Measurements from ENCODE around the gene EXD1.
A peak's percentile ranks its signal among the peaks of the same experiment; 100 is the strongest.
"Not testable (repeated sequence)": the region's sequence is repeated elsewhere in the genome, so short reads cannot be mapped to it uniquely, and the experiment has no call there.

Gene EXD1, protein sequence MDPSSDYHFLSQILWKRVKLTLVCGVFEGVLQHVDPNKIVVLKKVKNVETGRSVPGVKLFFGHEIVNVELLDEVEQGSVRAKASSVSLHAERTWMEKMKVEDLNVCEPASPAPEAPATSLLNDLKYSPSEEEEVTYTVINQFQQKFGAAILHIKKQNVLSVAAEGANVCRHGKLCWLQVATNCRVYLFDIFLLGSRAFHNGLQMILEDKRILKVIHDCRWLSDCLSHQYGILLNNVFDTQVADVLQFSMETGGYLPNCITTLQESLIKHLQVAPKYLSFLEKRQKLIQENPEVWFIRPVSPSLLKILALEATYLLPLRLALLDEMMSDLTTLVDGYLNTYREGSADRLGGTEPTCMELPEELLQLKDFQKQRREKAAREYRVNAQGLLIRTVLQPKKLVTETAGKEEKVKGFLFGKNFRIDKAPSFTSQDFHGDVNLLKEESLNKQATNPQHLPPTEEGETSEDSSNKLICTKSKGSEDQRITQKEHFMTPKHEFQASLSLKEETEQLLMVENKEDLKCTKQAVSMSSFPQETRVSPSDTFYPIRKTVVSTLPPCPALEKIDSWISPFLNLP

DNA sequence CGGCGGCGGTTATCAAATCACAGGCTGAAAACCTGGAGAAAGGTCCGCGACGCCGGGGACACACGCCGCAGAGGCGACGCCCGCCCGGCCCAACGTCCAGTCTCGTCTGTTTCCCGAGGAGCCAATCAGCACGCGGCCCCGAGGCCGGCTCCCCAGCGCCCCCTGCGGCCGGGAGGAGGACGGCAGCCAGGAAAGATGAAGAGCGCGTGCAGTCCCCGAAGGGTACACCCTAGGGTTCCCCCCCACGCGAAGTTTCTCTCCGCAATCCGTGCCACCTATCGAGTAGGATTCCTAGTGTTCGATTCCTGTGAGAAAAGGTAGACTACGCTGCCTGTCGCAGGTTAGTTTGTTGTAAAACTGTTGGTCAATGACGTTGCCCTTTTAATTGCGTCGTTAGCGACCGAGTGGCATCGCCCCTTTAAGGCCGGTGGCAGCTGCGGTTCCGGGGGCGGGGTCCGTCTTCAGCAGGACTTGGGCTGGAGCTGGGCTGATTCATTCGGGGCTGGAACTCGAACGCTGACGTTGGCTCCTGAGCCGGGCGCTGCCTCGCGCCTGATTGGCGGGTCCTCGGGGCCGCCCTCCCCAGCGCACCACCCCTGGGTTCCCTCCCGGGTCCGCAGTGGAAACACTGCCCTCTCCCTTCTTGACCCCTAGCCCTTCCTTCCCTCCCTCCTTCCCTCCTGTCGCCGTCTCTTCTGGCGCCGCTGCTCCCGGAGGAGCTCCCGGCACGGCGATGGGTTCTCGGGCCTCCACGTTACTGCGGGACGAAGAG lies at the start of gene EXD1, which contains the start of gene CHP1:
Gene EXD1, minus strand, starts transcription at position 108 of the 772 bp plus-strand sequence. CDS start 4,182 bp downstream, outside the sequence.
Gene CHP1, plus strand, starts transcription at position 619 of the 772 bp plus-strand sequence. Its CDS starts 115 bp downstream, at position 734.
- DNase-seq: peak; percentile 97

DNA sequence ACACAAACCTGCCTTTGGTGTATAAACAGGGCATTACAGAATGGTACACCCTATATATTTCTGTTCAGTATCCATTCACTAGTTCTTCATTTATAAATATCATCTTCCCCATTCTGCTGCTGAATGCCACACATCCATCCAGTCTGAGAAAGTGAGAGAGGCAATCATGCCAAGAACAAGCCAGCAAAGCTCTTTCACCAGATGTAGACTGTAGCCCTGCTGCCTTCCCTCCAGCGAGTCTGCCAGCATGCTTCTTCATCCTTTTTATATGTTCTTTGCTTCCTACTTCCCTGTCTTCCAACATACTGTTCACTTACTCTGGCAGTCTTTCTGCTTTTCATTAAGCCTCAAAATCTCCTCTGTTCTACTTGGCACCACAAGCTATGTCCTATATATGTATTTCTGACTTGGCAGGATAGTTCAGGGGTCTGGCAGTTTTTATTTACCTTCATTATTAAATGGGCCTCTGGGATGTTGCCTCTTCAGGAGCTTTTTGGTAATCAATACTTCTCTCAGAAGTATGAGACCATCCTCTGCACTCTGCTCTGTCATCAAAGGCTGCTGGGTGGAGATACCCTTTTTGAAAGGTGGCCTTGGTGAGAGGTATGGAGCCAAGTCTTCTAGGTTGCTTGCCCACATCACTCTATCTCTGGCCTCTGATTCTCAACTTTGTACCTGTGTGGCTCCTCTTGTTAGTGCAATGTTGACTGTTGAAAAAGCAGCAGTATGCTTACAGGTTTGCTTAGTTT lies 49.2 kb upstream of the EXD1 start:
- DNase-seq: no peak

DNA sequence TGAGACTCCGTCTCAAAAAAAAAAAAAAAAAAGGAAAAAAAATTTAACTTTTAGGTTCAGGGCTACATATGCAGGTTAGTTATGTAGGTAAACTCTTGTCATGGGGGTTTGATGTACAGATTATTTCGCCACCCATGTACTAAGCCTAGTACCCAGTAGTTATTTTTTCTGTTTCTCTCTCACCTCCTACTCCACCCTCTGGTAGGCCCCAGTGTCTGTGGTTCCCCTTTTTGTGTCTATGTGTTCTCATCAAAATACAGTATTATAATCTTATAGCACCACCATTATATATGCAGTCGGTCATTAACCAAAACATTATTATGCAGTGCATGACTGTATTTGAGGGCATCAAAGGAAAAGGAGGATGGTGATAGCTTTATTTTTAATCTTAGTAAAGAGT lies 47.8 kb upstream of the EXD1 start:
- DNase-seq: no peak

DNA sequence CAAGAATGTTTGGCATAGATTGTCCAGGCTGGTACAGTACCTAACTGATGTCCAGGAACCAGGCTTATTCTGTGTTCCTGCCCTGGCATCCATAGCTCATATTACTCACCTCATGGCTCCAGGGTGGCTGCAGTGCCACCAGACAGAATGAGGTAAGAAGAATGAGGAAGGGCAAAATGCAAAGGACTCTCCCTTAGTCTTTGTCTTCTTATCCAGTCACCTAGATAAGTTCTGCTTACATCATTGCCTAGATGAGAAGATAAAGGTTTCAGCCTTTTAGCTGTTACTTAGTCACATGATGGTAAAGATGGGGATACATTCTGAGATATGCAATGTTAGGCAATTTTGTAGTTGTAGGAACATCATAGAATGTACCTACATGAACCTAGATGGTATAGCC lies 46.3 kb upstream of the EXD1 start:
- DNase-seq: no peak

DNA sequence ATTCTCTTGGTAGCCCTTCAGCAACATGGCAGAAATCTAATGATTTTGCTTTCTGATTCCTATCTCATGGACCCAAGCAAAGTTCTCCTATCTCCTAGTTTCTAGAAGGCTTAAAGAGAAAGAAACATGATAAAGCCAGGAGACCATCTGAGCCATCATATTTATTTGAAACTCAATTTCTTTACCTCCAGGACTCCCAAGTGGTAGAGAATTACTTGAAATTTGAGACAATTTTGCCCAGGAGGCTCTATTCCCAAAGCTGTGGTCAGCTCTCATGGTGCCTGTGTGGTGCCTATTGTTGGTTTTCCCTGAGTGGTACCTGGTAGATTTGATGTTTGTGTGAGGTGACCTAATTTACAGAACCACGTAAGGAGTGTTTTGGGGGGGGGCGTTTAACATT lies 39.3 kb upstream of the EXD1 start:
- DNase-seq: no peak

DNA sequence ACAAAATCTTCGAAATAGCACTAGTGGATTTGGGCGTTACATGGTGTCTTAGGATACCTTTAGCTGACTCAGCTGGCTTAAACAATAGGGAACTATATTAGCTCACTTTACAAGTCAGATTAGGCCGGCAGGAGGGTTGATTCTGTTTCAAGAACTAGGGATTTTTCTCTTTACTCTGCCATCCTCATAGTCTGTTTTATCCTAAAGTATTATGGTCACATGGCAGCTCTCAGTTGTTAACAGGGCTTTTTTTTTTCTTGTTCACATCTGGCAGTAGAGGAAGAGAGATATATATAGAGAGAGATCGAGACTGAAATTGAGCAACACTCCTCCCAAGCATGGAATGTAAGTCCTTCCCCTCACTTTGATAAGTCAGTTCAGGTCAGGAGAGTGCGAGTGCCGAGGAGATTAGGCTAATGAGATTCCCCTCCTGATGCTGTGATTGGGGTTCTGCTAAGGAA lies 33.4 kb upstream of the EXD1 start:
- DNase-seq: no peak

DNA sequence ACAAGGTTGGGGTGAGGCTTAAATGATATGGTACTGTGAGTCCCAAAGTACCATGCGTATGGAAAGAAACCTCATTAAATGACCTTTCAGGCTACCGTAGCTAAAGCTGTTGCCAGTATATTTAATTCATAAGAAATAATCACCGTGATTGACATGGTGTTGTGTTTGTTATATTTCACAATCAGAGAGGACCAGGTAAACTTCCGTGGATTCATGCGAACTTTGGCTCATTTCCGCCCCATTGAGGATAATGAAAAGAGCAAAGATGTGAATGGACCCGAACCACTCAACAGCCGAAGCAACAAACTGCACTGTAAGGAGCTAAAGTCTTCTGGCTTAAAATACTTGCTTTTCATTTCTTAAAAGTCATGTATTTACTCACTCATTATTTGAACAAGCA lies 32.0 kb upstream of the EXD1 start:
- no peak for DNase-seq

DNA sequence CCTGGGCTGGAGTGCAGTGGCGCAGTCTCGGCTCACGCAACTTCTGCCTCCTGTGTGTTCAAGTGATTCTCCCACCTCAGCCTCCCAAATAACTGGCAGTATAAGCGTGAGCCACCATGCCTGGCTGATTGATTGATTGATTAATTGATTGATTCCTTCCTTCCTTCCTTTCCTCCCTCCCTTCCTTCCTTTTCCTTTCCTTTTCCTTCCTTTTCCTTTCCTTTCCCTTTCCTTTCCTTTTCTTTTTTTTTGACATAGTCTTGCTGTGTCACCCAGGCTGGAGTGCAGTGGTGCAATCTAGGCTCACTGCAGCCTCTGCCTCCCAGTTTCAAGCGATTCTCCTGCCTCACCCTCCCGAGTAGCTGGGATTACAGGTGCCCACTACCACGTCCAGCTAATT lies 30.4 kb upstream of the EXD1 start:
- not testable (repeated sequence) for DNase-seq

DNA sequence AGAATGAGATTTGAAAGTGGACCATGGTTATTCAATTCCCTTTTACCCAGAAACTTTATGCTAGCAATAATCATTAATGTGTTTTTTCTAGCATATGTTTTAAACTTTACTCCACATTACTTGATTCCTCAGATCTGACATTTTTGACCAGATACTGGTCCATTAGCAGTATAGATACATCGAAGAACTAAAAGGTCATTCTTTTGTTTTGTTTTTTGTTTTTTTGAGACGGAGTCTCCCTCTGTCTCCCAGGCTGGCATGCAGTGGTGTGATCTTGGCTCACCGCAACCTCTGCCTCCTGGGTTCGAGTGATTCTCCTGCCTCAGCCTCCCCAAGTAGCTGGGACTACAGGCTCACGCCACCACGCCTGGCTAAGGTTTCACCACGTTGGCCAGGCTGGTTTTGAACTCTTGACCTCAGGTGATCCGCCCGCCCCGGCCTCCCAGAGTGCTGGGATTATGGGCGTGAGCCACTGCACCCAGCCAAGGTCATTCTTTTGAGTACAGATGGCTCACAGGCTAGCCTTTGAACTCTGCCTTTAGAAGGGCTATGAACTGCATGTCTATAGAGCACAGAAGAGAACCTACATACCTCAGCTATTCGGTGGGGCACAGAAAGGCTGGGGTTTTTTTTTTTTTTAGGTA lies 29.1 kb upstream of the EXD1 start:
- DNase-seq: no peak

DNA sequence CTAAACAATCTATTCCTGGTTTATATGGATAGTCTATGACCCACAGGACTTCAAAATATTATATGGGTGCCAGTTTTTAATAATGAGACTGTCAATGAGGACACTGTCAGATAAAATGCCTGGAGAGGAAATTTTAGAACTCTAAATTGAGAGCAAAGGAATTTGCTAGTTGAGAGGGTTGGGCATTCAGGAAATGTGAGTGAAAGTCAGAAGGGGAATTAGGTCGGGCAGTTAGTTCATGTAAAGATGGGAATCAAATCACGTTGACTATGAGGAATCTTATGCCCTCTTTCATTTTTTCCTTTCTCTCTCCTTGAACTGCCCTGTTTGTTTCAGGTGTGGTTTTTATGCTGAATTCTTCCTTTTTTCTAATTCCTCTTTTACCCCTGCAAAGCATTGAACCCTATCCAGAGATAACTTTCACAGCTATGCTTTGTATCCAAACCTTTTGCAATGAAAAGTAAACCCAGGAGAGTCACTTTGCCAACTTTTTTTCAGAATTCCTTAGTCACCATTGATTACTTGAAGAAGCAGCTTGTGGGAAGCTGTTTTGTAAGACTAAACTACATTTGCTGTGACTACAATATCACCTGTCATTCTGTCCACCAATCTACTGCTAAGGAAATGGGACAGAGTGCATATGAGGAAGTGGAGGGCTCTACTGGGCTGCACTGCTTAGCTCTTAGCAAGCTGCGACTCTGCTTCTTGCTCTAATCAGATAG lies 28.4 kb upstream of the EXD1 start:
- DNase-seq: no peak

DNA sequence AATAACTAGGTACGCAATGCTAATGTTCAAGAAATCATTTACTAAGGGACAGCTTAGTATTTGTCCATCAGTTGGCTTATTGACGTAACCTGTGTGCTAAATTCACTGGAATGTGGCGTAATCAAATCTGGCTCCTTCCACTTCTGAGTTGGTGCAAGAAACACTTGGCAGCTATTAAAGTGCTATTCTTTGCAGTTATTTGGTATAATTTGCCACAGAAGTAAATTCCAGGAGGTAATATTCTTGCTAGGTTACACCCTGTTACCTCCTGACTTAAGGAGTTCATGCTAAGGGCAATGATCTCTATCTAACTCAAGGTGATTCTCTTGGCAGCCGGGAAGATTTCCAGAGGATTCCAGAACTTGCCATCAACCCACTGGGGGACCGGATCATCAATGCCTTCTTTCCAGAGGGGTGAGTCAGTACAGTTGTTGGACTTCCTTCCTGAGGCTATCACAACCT lies 26.1 kb upstream of the EXD1 start:
- DNase-seq: no peak

DNA sequence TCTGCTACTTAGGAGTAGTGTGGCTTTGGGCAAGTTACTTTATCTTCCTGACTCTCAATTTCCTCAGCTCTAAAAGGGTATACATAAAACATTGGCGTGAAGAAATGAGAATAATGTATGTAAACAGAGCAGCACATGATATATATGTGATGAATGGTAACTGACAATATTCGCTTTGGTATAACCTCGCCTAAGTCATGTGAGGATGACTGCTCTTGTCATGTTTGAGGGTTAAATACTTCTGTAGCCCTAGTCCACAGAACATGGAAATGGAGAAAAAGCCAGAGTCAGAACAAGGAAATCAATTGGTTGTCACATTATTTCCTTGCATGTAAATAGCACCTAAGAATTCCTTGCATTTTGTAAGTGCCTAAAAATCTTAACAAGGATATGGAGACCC lies 25.5 kb upstream of the EXD1 start:
- no peak for DNase-seq

DNA sequence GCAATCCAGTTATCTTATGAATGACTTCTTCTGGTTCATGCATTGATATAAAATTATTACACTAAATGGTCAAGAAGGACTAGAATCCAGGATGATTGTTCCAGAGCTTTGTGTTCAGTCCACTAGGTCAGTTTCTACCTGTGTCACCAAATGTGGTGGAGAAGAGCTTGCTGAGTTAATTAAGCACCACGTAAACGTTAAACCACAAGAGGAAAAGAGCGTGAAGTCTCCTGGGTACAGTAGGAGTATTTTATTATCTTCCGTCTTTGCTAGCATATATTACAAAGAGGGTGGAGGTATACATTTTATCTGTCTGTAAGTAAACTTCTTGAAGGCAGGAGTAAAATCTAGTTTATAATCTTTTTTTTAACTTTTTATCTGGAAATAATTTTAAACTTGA lies 24.0 kb upstream of the EXD1 start:
- no peak for DNase-seq

DNA sequence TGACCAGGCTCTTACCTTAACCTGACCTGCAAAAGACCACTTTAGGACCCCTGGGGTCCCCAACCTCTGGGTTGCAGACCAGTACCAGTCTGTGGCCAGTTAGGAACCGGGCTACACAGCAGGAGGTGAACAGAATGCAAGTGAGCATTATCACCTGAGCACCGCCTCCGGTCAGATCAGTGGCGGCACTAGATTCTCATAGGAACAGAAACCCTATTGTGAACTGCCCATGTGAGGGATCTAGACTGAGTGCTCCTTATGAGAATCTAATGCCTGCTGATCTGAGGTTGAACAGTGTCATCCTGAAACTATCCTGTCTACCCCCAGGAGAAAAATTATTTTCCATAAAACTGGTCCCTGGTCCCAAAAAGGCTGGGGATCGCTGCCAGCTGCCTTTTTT lies 20.9 kb upstream of the EXD1 start:
- no peak for DNase-seq

DNA sequence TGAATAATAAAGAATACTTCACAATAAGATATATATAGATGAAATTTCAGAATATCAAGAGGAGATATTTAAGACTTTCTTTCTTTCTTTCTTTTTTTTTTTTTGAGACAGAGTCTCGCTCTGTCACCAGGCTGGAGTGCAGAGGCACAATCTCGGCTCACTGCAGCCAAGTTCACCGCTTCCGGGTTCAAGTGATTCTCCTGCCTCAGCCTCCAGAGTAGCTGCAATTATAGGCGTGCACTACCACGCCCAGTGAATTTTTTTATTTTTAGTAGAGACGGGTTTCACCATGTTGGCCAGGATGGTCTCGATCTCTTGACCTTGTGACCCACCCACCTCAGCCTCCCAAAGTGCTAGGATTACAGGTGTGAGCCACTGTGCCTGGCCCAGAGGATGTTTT lies 20.2 kb upstream of the EXD1 start:
- DNase-seq: not testable (repeated sequence)

DNA sequence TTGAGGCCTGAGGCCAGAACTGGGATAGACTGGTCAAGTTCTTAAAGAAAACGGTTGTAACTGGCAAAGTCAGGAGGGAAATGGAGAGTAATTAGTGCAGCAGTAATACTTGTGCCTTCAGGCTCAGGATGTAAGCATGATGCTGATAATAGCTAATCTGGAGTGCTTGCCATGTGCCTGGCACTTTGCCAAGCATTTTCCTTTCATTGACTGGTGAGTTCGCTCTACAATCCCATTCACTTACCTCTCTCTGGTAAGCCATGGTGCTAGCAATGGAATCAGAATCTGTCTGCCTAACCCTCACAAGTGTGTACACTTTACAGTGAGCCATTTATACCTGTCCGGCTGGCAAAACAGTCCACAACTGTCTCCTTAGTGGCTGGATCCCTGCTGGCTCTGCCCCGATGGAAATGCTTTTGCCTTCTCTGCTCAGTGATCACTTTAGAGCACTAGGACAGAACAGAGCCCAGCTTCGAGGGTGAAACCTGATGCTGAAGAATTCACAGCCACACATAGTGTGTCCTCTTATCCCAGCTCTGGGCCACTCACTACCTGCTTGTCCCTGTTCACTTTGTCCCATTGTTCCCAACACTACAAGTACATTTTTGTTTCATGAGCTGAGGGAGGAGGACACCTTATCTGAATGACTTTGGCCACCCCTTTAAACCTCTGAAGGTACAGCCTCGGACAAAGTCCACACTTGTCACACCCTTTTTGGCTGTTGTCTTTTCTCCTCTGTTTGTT lies 10.8 kb upstream of the EXD1 start:
- DNase-seq: no peak

DNA sequence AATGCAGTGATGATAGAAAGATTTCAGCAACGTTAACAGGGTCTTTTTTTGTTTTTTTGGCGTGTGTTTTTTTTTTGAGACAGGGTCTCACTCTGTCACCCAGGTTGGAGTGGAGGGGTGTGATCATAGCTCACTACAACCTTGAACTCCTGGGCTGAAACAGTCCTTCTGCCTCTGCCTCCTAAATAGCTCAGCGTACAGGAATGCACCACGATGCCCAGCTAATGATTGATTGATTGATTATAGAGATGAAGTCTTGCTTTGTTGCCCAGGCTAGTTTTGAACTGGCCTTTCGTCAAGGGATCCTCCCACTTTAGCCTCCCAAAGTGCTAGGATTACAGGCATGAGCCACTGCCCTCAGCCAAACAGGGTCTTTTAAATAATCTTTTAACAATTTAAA lies 7.5 kb upstream of the EXD1 start:
- no peak for DNase-seq

DNA sequence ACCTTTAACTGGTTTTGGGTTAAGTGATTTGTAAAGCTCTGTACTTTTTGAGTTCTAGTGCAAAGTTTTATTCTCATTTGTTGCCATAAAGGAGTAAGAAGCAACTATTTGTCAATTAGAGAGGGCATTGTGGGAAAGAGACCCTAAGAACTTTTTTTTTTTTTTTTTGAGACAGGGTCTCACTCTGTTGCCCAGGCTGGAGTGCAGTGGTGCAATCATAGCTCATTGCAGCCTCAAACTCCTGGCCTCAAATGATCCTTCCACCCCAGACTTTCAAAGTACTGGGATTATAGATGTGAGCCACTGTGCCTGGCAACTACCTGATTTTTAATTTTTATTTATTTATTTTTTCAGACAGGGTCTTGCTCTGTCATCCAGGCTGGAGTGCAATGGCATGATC lies 5.4 kb upstream of the EXD1 start:
- no peak for DNase-seq

DNA sequence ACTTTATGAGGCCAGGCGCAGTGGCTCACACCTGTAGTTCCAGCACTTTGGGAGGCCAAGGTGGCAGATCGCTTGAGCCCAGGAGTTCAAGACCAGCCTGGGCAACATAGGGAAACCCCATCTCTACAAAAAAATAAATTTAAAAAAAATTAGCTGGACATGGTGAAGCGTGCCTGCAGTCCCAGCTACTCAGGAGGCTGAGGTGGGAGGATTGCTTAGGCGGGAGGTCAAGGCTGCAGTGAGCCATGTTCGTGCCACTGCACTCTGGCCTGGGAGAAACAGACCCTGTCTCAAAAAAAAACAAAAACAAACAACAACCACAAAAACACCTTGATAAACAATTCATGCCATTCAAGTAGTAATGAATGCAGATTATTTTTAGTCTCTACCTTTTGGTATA lies 4.7 kb upstream of the EXD1 start:
- DNase-seq: not testable (repeated sequence)

DNA sequence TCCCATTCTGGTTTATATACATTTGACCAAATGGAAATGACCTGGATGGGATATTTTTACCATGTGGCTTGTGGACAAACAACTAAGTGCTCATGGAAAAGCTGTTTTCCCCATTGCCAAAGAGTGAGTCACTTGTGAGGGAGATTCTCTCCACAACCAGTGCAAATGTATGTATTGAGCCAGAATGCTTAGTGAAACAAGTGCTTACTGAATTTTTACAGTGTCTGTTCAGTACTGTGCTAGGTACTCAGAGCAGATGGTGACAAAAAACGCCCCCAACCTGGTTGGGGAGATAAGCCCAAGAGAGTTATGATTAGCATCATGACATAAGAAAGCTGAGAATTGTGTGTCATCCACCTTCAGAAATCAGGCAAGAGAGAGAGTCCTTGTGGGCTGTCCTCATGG lies 2.8 kb upstream of the EXD1 start:
- DNase-seq: no peak

Measured in activated naive CD4-positive, alpha-beta T cell treated with anti-CD3 and anti-CD28 coated beads, Interleukin-2, amount 50 U/mL, for 16 hours (primary cell).